Measurements from ENCODE around the gene CCDC146. TPM values are rescaled to one million over a fixed set of nuclear protein-coding genes. Genes with fewer than 3 reads are reported as not detected.
"Not testable (repeated sequence)": the region's sequence is repeated elsewhere in the genome, so short reads cannot be mapped to it uniquely, and the experiment has no call there.

The CCDC146 gene
- total RNA-seq, 1 experiment from 2014 or later, result 0.72 TPM

DNA sequence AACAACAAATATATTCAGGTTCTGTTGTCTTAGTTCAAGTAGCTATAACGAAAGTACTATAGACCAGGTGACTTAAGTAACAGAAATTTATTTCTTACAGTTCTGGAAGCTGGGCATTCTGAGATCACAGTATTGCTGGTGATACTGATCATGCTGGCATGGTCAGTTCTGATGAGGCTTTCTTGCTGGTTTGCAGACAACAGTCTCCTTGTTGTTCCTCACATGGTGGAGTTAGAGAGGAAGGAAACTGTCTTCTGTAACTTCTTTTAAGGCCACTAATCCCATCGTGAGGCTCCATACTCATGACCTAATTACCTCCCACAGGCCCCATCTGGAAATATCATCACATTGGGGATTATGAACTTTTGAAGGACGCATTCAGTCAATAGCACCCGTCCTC, 17.9 kb downstream of the CCDC146 start:
- H3K27me3 Mint-ChIP-seq (ENCODE audit: low read depth); H3T11ph ChIP-seq (ENCODE audit: low read length); H4K5ac ChIP-seq (ENCODE audit: insufficient read length, low read depth, low read length); H3K79me1 ChIP-seq (ENCODE audit: insufficient read depth, low read depth, low read length, poor library complexity, severe bottlenecking); H4K8ac ChIP-seq (replicated peaks; ENCODE audit: insufficient read length, low read depth, low read length); H3K4ac ChIP-seq (ENCODE audit: low read depth, low read length); H4K20me1 ChIP-seq (ENCODE audit: control insufficient read depth, insufficient read depth, insufficient read length); DNase-seq; H3K4me1 ChIP-seq (ENCODE audit: insufficient read depth, low read length); H3K9me3 ChIP-seq (ENCODE audit: control insufficient read depth, low read depth, low read length); H3K36me3 Mint-ChIP-seq (ENCODE audit: insufficient read depth in 1 of 3, low read depth in 3 of 3); H2BK120ac ChIP-seq (ENCODE audit: low read depth, low read length, poor library complexity, severe bottlenecking); H3K23ac ChIP-seq (ENCODE audit: insufficient read length, low read depth, low read length); H3K4me1 Mint-ChIP-seq; H3K4me2 ChIP-seq (ENCODE audit: insufficient read depth, insufficient read length, low read length); H3K27me3 ChIP-seq (ENCODE audit: insufficient read depth, low read length); H4K91ac ChIP-seq (ENCODE audit: insufficient read length, low read depth, low read length); H2BK5ac ChIP-seq (ENCODE audit: insufficient read length, low read length); H2AK5ac ChIP-seq (ENCODE audit: insufficient read length, low read length); H2BK15ac ChIP-seq (ENCODE audit: low read depth, low read length); H2AFZ ChIP-seq (ENCODE audit: low read length); H3K23me2 ChIP-seq (ENCODE audit: insufficient read length, low read depth, low read length, poor library complexity, severe bottlenecking); H2BK12ac ChIP-seq (ENCODE audit: insufficient read length, low read depth, low read length); H3K9me3 Mint-ChIP-seq; H3K4me3 Mint-ChIP-seq; H3K27ac ChIP-seq (ENCODE audit: insufficient read length, low read depth, low read length); H3K18ac ChIP-seq (ENCODE audit: insufficient read length, low read depth, low read length); H3K9ac ChIP-seq (ENCODE audit: extremely low read depth, insufficient read length, low read length); H2BK20ac ChIP-seq (ENCODE audit: low read depth, low read length, poor library complexity, severe bottlenecking); H3K56ac ChIP-seq (ENCODE audit: insufficient read length, low read depth, low read length); H3K79me2 ChIP-seq (ENCODE audit: insufficient read depth, low read length); H3K14ac ChIP-seq (ENCODE audit: insufficient read depth, low read length); H3K27ac Mint-ChIP-seq: not testable (repeated sequence)
- no CpG with 5 or more reads among the region's 4 CpGs for WGBS (ENCODE audit: extremely low coverage, insufficient read length, low lambda C conversion rate)

DNA sequence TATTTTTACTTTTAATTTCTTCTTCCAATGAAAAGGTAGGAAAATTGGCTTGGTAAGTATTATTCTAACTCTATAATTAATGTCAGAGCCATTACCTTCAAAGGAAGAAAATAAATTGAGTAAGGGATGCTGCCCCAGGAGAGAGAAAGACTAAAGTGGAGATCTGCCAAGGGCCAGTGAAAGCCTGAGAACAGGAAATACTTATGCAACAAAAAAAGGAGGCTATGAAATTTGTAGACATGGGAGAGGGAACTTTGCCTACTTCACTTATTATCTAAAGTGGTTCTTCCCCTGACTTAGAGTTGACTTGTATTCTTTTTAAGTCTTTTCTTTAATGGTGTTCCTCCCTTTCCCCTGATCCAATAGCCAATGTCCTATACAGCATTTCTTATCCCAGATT, 29.8 kb downstream of the CCDC146 start:
- not testable (repeated sequence) for H3K23ac ChIP-seq (ENCODE audit: insufficient read length, low read depth, low read length); H2BK15ac ChIP-seq (ENCODE audit: low read depth, low read length); H2AFZ ChIP-seq (ENCODE audit: low read length); H4K20me1 ChIP-seq (ENCODE audit: control insufficient read depth, insufficient read depth, insufficient read length); H3K14ac ChIP-seq (ENCODE audit: insufficient read depth, low read length); H3K9me3 ChIP-seq (ENCODE audit: control insufficient read depth, low read depth, low read length); DNase-seq; H2BK5ac ChIP-seq (ENCODE audit: insufficient read length, low read length); H3K4me2 ChIP-seq (ENCODE audit: insufficient read depth, insufficient read length, low read length); H2BK120ac ChIP-seq (ENCODE audit: low read depth, low read length, poor library complexity, severe bottlenecking); H3K18ac ChIP-seq (ENCODE audit: insufficient read length, low read depth, low read length); H3T11ph ChIP-seq (ENCODE audit: low read length); H4K8ac ChIP-seq (replicated peaks; ENCODE audit: insufficient read length, low read depth, low read length); H4K91ac ChIP-seq (ENCODE audit: insufficient read length, low read depth, low read length); H3K36me3 Mint-ChIP-seq (ENCODE audit: insufficient read depth in 1 of 3, low read depth in 3 of 3); H3K79me1 ChIP-seq (ENCODE audit: insufficient read depth, low read depth, low read length, poor library complexity, severe bottlenecking); H3K27me3 ChIP-seq (ENCODE audit: insufficient read depth, low read length); H3K27me3 Mint-ChIP-seq (ENCODE audit: low read depth); H3K56ac ChIP-seq (ENCODE audit: insufficient read length, low read depth, low read length); H3K4me3 Mint-ChIP-seq; H2BK12ac ChIP-seq (ENCODE audit: insufficient read length, low read depth, low read length); H3K4me1 Mint-ChIP-seq; H2AK5ac ChIP-seq (ENCODE audit: insufficient read length, low read length); H3K27ac Mint-ChIP-seq; H3K9ac ChIP-seq (ENCODE audit: extremely low read depth, insufficient read length, low read length); H3K27ac ChIP-seq (ENCODE audit: insufficient read length, low read depth, low read length); H3K23me2 ChIP-seq (ENCODE audit: insufficient read length, low read depth, low read length, poor library complexity, severe bottlenecking); H3K4me1 ChIP-seq (ENCODE audit: insufficient read depth, low read length); H3K79me2 ChIP-seq (ENCODE audit: insufficient read depth, low read length); H2BK20ac ChIP-seq (ENCODE audit: low read depth, low read length, poor library complexity, severe bottlenecking); H3K4ac ChIP-seq (ENCODE audit: low read depth, low read length); H4K5ac ChIP-seq (ENCODE audit: insufficient read length, low read depth, low read length)
- H3K9me3 Mint-ChIP-seq, result peaks cover 13% of the 10 kb centered on the region in 2 experiments

Data from H9 (cell line).